ENCODE results near the gene CD47. TPM values are rescaled to one million over a fixed set of nuclear protein-coding genes. Genes with fewer than 3 reads are reported as not detected.

Gene CD47
- total RNA-seq, 1 experiment from 2014 or later: 34.7 TPM

DNA sequence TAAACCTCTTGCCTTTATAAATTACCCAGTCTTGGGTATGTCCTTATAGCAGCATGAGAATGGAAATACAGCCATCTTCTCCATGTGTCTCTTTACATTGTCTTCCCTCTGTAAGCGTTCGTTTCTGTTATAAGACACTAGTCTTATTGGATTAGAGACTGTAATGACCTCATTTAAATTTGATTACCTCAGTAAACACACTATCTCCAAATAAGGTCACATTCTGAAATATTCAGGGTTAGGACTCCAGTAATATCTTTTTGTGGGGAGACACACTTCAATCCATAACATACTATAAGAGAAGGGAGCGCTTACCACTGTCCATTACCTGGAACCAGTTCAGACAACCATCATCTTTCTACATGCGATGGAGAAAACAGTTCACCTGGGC, 34.3 kb upstream of the CD47 start:
- POLR2A ChIA-PET (ENCODE audit: low non-redundant PET): no interaction called here
- intact Hi-C loops (cut with micrococcal nuclease; ENCODE audit: unreplicated experiment): no loop called here
- TF ChIP-seq, protein P1, sequence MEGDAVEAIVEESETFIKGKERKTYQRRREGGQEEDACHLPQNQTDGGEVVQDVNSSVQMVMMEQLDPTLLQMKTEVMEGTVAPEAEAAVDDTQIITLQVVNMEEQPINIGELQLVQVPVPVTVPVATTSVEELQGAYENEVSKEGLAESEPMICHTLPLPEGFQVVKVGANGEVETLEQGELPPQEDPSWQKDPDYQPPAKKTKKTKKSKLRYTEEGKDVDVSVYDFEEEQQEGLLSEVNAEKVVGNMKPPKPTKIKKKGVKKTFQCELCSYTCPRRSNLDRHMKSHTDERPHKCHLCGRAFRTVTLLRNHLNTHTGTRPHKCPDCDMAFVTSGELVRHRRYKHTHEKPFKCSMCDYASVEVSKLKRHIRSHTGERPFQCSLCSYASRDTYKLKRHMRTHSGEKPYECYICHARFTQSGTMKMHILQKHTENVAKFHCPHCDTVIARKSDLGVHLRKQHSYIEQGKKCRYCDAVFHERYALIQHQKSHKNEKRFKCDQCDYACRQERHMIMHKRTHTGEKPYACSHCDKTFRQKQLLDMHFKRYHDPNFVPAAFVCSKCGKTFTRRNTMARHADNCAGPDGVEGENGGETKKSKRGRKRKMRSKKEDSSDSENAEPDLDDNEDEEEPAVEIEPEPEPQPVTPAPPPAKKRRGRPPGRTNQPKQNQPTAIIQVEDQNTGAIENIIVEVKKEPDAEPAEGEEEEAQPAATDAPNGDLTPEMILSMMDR (conservative IDR thresholded peaks at IDR 0.05; ENCODE audit: low read depth, low read length): no peak
- no peak for TF ChIP-seq EZH2 (IDR thresholded peaks at IDR 0.05; ENCODE audit: borderline replicate concordance, low read depth, low read length, poor library complexity, severe bottlenecking)
- no peak overlapping the region for H3K27ac ChIP-seq (ENCODE audit: low read depth, low read length, poor library complexity, severe bottlenecking)
- H3K4me1 ChIP-seq (ENCODE audit: insufficient read depth, low read length, poor library complexity, severe bottlenecking): peaks cover 7% of the 10 kb centered on the region
- no peaks in the 10 kb centered on the region for H3K36me3 ChIP-seq (ENCODE audit: insufficient read depth, low read length, poor library complexity, severe bottlenecking)
- BruUV-seq (replicated peaks): no TSS peak
- no peak overlapping the region for H3K4me3 ChIP-seq (ENCODE audit: low read depth, low read length, poor library complexity, severe bottlenecking)
- H3K27me3 ChIP-seq (replicated peaks; ENCODE audit: insufficient read depth, low read depth, low read length, poor library complexity): no peaks in the 10 kb centered on the region
- no peaks in the 10 kb centered on the region for H3K9me3 ChIP-seq (ENCODE audit: low read depth, low read length, poor library complexity, severe bottlenecking)
- CTCF ChIA-PET: no interaction called here
- DNase-seq (ENCODE audit: low spot score): no peak

DNA sequence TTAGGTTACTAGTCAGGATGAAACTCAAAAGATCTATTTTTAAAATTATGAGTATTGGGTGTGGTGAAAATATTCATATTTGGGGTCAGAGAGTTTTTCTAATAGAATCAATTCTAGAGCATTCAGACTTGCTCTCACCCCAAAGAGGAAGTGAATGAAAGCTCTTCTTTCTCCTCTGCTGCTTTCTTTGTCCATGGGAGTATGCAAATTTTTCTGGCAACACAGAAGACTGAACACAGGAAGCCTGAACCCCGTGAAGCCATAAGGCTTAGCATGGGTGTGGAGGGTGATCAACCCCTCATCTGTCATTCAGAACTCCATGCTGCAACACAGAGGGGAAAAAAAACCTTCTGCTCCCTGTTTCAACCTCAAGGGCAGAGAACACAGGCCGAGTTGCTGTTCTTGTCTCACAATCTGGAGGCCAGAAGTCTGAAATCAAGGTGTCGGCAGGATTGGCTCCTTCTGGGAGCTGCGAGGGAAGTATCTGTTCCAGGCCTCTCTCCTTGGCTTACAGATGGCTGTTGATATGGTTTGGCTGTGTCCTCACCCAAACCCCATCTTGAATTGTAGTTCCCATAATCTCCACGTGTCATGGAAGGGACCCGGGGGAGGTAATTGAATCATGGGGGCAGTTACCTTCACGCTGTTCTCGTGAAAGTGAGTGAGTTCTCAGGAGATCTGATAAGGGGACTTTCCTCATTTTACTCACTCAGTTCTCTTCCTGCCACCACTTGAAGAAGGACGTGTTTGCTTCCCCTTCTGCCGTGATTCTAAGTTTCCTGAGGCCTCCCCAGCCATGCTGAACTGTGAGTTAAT, 33.7 kb upstream of the CD47 start:
- no peak overlapping the region for H3K27ac ChIP-seq (ENCODE audit: low read depth, low read length, poor library complexity, severe bottlenecking)
- peaks cover 7% of the 10 kb centered on the region for H3K4me1 ChIP-seq (ENCODE audit: insufficient read depth, low read length, poor library complexity, severe bottlenecking)
- POLR2A ChIA-PET (ENCODE audit: low non-redundant PET): no interaction called here
- no peaks in the 10 kb centered on the region for H3K27me3 ChIP-seq (replicated peaks; ENCODE audit: insufficient read depth, low read depth, low read length, poor library complexity)
- no peak overlapping the region for H3K4me3 ChIP-seq (ENCODE audit: low read depth, low read length, poor library complexity, severe bottlenecking)
- BruUV-seq (replicated peaks): no TSS peak
- H3K9me3 ChIP-seq (ENCODE audit: low read depth, low read length, poor library complexity, severe bottlenecking): no peaks in the 10 kb centered on the region
- intact Hi-C loops (cut with micrococcal nuclease; ENCODE audit: unreplicated experiment): no loop called here
- H3K36me3 ChIP-seq (ENCODE audit: insufficient read depth, low read length, poor library complexity, severe bottlenecking): no peaks in the 10 kb centered on the region
- TF ChIP-seq, protein P1 (conservative IDR thresholded peaks at IDR 0.05; ENCODE audit: low read depth, low read length): no peak
- TF ChIP-seq EZH2 (IDR thresholded peaks at IDR 0.05; ENCODE audit: borderline replicate concordance, low read depth, low read length, poor library complexity, severe bottlenecking): no peak
- CTCF ChIA-PET: no interaction called here
- DNase-seq (ENCODE audit: low spot score): peak; percentile 18

DNA sequence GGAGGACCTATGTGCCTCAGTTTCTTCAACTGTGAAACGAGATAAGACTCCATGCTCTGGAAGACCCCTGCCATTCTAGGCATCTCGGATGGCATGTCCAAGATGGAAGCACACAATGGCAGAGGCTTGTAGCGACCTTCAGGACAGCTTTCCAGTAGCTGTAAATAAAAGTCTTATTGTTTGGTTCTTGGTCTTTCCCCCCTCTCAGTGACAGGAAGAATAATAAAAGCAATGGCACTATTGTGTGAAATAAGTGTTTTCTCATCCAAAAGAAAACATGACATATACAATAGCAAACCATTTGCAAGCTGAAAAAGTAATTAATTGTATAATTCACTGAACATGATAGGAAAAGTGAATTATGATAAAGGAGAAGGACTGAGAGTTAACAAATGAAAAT, 32.5 kb upstream of the CD47 start:
- Histone ChIP-seq H3K9me3 (ENCODE audit: low read depth, low read length, poor library complexity, severe bottlenecking) (no peaks in the 10 kb centered on the region), H3K4me3 (ENCODE audit: low read depth, low read length, poor library complexity, severe bottlenecking) (no peak overlapping the region), H3K27me3 (replicated peaks; ENCODE audit: insufficient read depth, low read depth, low read length, poor library complexity) (no peaks in the 10 kb centered on the region), H3K36me3 (ENCODE audit: insufficient read depth, low read length, poor library complexity, severe bottlenecking) (no peaks in the 10 kb centered on the region), H3K27ac (ENCODE audit: low read depth, low read length, poor library complexity, severe bottlenecking) (no peak overlapping the region), H3K4me1 (ENCODE audit: insufficient read depth, low read length, poor library complexity, severe bottlenecking) (peaks cover 7% of the 10 kb centered on the region)
- no TSS peak for BruUV-seq (replicated peaks)
- intact Hi-C loops (cut with micrococcal nuclease; ENCODE audit: unreplicated experiment): no loop called here
- ChIA-PET CTCF (no interaction called here), POLR2A (ENCODE audit: low non-redundant PET) (no interaction called here)
- DNase-seq (ENCODE audit: low spot score): no peak
- TF ChIP-seq, protein P1 (conservative IDR thresholded peaks at IDR 0.05; ENCODE audit: low read depth, low read length): no peak
- no peak for TF ChIP-seq EZH2 (IDR thresholded peaks at IDR 0.05; ENCODE audit: borderline replicate concordance, low read depth, low read length, poor library complexity, severe bottlenecking)

Measured in A673 (cell line).